ENCODE results near the gene JMJD1C. TPM values are rescaled to one million over a fixed set of nuclear protein-coding genes. Genes with fewer than 3 reads are reported as not detected.

The JMJD1C gene
- total and polyA plus RNA-seq, 8 donors, result 25.6 to 56.9 (median 36.7) TPM

DNA sequence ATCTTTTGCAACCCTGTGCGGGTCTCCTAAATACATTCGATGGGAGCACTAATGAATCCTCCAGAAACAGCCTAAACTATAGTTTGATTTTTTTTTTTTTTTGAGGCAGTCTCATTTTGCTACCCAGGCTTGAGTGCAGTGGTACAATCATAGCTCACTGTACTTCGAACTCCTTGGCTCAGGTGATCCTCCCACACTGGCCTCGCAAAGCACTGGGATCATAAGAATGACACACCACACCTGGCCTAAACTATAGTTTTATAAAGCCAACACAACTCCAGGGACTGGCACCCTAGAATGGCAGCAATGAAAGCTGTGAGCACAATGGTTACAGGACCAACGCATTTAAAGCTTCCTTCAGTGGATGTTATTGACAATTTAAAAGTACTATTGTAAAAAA is 14.5 kb upstream of the JMJD1C start:
- 88 to 91% methylated on average over 5 of the region's 5 CpGs for WGBS, 2 donors
- intact Hi-C loops (cut with DNase I), result no loop called here
- no peaks in the 10 kb centered on the region for H3K36me3 ChIP-seq
- H3K9me3 ChIP-seq, result no peaks in the 10 kb centered on the region
- FAIRE-seq (no peak), ATAC-seq (peak in 3 of 4 donors; percentile 30 to 44 (median 38)), DNase-seq (no peak)
- H3K27me3 ChIP-seq, result no peaks in the 10 kb centered on the region
- TF ChIP-seq CTCF (IDR thresholded peaks at IDR 0.05), result no peak
- H3K27ac ChIP-seq, result no peak overlapping the region
- no peak overlapping the region for H3K4me3 ChIP-seq
- peaks cover 0 to 4% (median 0%) of the 10 kb centered on the region in 3 donors for H3K4me1 ChIP-seq

GRCh38 chr10:63478564-63478963 is 12.8 kb upstream of the JMJD1C start:
- TF ChIP-seq CTCF (IDR thresholded peaks at IDR 0.05), result no peak
- no peak for ATAC-seq
- intact Hi-C loops (cut with DNase I), result no loop called here
- Histone ChIP-seq H3K27me3 (no peaks in the 10 kb centered on the region), H3K4me3 (no peak overlapping the region), H3K9me3 (no peaks in the 10 kb centered on the region), H3K4me1 (peaks cover 0 to 4% (median 0%) of the 10 kb centered on the region in 3 donors), H3K27ac (no peak overlapping the region), H3K36me3 (no peaks in the 10 kb centered on the region)
- DNase-seq, result no peak
- WGBS, 2 donors, result 85 to 87% methylated on average over 3 of the region's 3 CpGs
- no peak for FAIRE-seq

- H3K9me3 ChIP-seq, result no peaks in the 10 kb centered on the region
- H3K27ac ChIP-seq, result no peak overlapping the region
- no peak for DNase-seq
- H3K36me3 ChIP-seq, result no peaks in the 10 kb centered on the region
- H3K4me1 ChIP-seq, result peaks cover 0 to 4% (median 0%) of the 10 kb centered on the region in 3 donors
- TF ChIP-seq CTCF (IDR thresholded peaks at IDR 0.05), result no peak
- no peak overlapping the region for H3K4me3 ChIP-seq
- intact Hi-C loops (cut with DNase I), result no loop called here
- FAIRE-seq, result no peak
- no peaks in the 10 kb centered on the region for H3K27me3 ChIP-seq
- ATAC-seq, result no peak
- WGBS, 2 donors, result 40 to 48% methylated on average over 1 of the region's 1 CpG
Measured at GRCh38 chr10:63477927-63478326, 12.2 kb upstream of the JMJD1C start.

- Histone ChIP-seq H3K4me3 (no peak overlapping the region), H3K4me1 (peaks cover 0 to 4% (median 0%) of the 10 kb centered on the region in 3 donors), H3K27me3 (no peaks in the 10 kb centered on the region), H3K9me3 (no peaks in the 10 kb centered on the region), H3K36me3 (no peaks in the 10 kb centered on the region), H3K27ac (no peak overlapping the region)
- no peak for DNase-seq
- TF ChIP-seq CTCF (IDR thresholded peaks at IDR 0.05), result no peak
- intact Hi-C loops (cut with DNase I), result no loop called here
- no peak for FAIRE-seq
- 92 to 93% methylated on average over 8 of the region's 8 CpGs for whole genome bisulfite sequencing, 2 donors
- no peak for ATAC-seq
Measured at GRCh38 chr10:63474488-63474887, 8.7 kb upstream of the JMJD1C start.

GRCh38 chr10:63470928-63471327 is 5.2 kb upstream of the JMJD1C start:
- FAIRE-seq (no peak), DNase-seq (no peak), ATAC-seq (no peak)
- TF ChIP-seq CTCF (IDR thresholded peaks at IDR 0.05), result no peak
- Histone ChIP-seq H3K4me3 (no peak overlapping the region), H3K27me3 (no peaks in the 10 kb centered on the region), H3K4me1 (no peaks in the 10 kb centered on the region), H3K27ac (no peak overlapping the region), H3K9me3 (no peaks in the 10 kb centered on the region), H3K36me3 (no peaks in the 10 kb centered on the region)
- 57 to 70% methylated on average over 3 of the region's 3 CpGs for WGBS, 2 donors
- intact Hi-C loops (cut with DNase I), result no loop called here

Data from pancreas (tissue), 10 donors.